GM23338 (cell line): ENCODE data around the gene MCM9. TPM values are rescaled to one million over a fixed set of nuclear protein-coding genes. Genes with fewer than 3 reads are reported as not detected.
A peak's percentile ranks its signal among the peaks of the same experiment; 100 is the strongest.

Source experiments
- ATAC-seq: fragments of 200-7000 bp; cut with Tn5 transposase; 3 replicates; pipeline ENCODE4 v1.9.1; 2020
- DNase-seq: peaks from one replicate; pipeline ENCODE4 v3.0.0-alpha.2; 2015; ENCODE audit warnings: low spot score
- H2AFZ ChIP-seq: fragments of 200-600 bp; sonication (generic); 2 replicates; pipeline ENCODE4 v1.8.0; 2016; ENCODE audit warnings: antibody characterized with exemption, mild to moderate bottlenecking, moderate library complexity
- H3F3A ChIP-seq: fragments of 200-600 bp; sonication (generic); replicated peaks from 2 replicates; pipeline ENCODE4 v1.8.0; 2017; ENCODE audit warnings: antibody characterized with exemption, mixed run types, low read depth
- H3K27ac ChIP-seq: fragments of 200-600 bp; sonication (generic); 2 replicates; pipeline ENCODE4 v1.6.1; 2016; ENCODE audit warnings: low read depth
- H3K27me3 ChIP-seq: fragments of 200-600 bp; sonication (generic); 2 replicates; pipeline ENCODE4 v1.8.0; 2016; ENCODE audit warnings: mild to moderate bottlenecking, mixed run types, moderate library complexity; ENCODE audit not compliant: insufficient read depth
- H3K36me3 ChIP-seq: fragments of 200-600 bp; sonication (generic); 2 replicates; pipeline ENCODE4 v1.8.0; 2016; ENCODE audit warnings: mild to moderate bottlenecking; ENCODE audit not compliant: insufficient read depth
- H3K4me1 ChIP-seq: fragments of 200-600 bp; sonication (generic); 2 replicates; pipeline ENCODE4 v1.8.0; 2016; ENCODE audit warnings: mild to moderate bottlenecking, moderate library complexity; ENCODE audit not compliant: insufficient read depth
- H3K4me2 ChIP-seq: fragments of 200-600 bp; sonication (generic); 2 replicates; pipeline ENCODE4 v1.7.1; 2017; ENCODE audit warnings: mixed run types
- H3K4me3 ChIP-seq: fragments of 200-600 bp; sonication (generic); 2 replicates; pipeline ENCODE4 v1.6.1; 2016; ENCODE audit warnings: mixed run types
- H3K79me2 ChIP-seq: fragments of 200-600 bp; sonication (generic); replicated peaks from 2 replicates; pipeline ENCODE4 v1.8.0; 2017; ENCODE audit warnings: mild to moderate bottlenecking; ENCODE audit not compliant: insufficient read depth
- H3K9me2 ChIP-seq: fragments of 200-600 bp; sonication (generic); 2 replicates; pipeline ENCODE4 v1.8.0; 2017; ENCODE audit not compliant: insufficient read depth
- H4K20me1 ChIP-seq: fragments of 200-600 bp; sonication (generic); replicated peaks from 2 replicates; pipeline ENCODE4 v1.8.0; 2017; ENCODE audit warnings: mild to moderate bottlenecking; ENCODE audit not compliant: insufficient read depth
- H3K27ac Mint-ChIP-seq: 2 replicates; pipeline ENCODE4 v1.8.0; 2020; ENCODE audit warnings: inconsistent platforms, mild to moderate bottlenecking, moderate library complexity, mixed read lengths
- H3K27me3 Mint-ChIP-seq: 3 replicates; pipeline ENCODE4 v1.8.0; 2022; ENCODE audit warnings: low read depth, mild to moderate bottlenecking, moderate library complexity, mixed read lengths, inconsistent platforms; ENCODE audit not compliant: insufficient read depth, poor library complexity
- H3K36me3 Mint-ChIP-seq: 3 replicates; pipeline ENCODE4 v1.8.0; 2021; ENCODE audit warnings: low read depth, mild to moderate bottlenecking, inconsistent platforms, moderate library complexity, mixed read lengths
- H3K4me1 Mint-ChIP-seq: 3 replicates; pipeline ENCODE4 v1.8.0; 2020; ENCODE audit warnings: mild to moderate bottlenecking, inconsistent platforms, mixed read lengths
- H3K4me3 Mint-ChIP-seq: 3 replicates; pipeline ENCODE4 v1.8.0; 2021; ENCODE audit warnings: moderate library complexity, mild to moderate bottlenecking, inconsistent platforms, mixed read lengths
- H3K9me3 Mint-ChIP-seq: 3 replicates; pipeline ENCODE4 v1.8.0; 2020; ENCODE audit warnings: moderate library complexity, mild to moderate bottlenecking, inconsistent platforms, mixed read lengths
- CREB1 ChIP-seq: fragments of 250-450 bp; sonication (Bioruptor Pico); IDR thresholded peaks from 2 replicates; pipeline ENCODE4 v1.5.0; 2020; ENCODE audit warnings: low read depth, mild to moderate bottlenecking, moderate library complexity
- CTCF ChIP-seq, 2 experiments: fragments of 200-600 bp in 1 of 2; sonication (generic) in 1 of 2; conservative IDR thresholded peaks; 2 replicates each; pipeline versions ENCODE4 v1.5.1 to v1.6.1; 2016 to 2017; ENCODE audit warnings: antibody characterized with exemption in 2 of 2, low read depth in 2 of 2, mild to moderate bottlenecking in 2 of 2, moderate library complexity in 1 of 2
- EZH2 ChIP-seq: fragments of 200-600 bp; sonication (generic); IDR thresholded peaks from one replicate; pipeline ENCODE4 v1.8.0; 2017; ENCODE audit warnings: antibody characterized with exemption, mild to moderate bottlenecking, low read depth; ENCODE audit not compliant: unreplicated experiment
- EZH2phosphoT487 ChIP-seq: fragments of 200-600 bp; sonication (generic); IDR thresholded peaks from one replicate; pipeline ENCODE4 v1.8.1; 2018; ENCODE audit warnings: antibody characterized with exemption; ENCODE audit not compliant: unreplicated experiment
- JUNB ChIP-seq: IDR thresholded peaks from one replicate; pipeline ENCODE4 v1.6.1; 2016; ENCODE audit warnings: antibody characterized with exemption; ENCODE audit not compliant: unreplicated experiment
- POLR2AphosphoS5 ChIP-seq: IDR thresholded peaks from 2 replicates; pipeline ENCODE4 v1.6.1; 2016; ENCODE audit warnings: antibody characterized with exemption, low read depth
- REST ChIP-seq: IDR thresholded peaks from one replicate; pipeline ENCODE4 v1.6.1; 2018; ENCODE audit warnings: antibody characterized with exemption; ENCODE audit not compliant: unreplicated experiment
- STAT1 ChIP-seq: IDR thresholded peaks from one replicate; pipeline ENCODE4 v1.6.1; 2016; ENCODE audit warnings: antibody characterized with exemption; ENCODE audit not compliant: unreplicated experiment
- ZNF114 ChIP-seq: fragments of 250-450 bp; sonication (Bioruptor Pico); IDR thresholded peaks from 2 replicates; pipeline ENCODE4 v1.5.0; 2020; ENCODE audit warnings: mild to moderate bottlenecking, moderate library complexity
- ZNF331 ChIP-seq: fragments of 250-450 bp; sonication (Bioruptor Pico); IDR thresholded peaks from 2 replicates; pipeline ENCODE4 v1.5.0; 2020; ENCODE audit warnings: low read depth, mild to moderate bottlenecking, moderate library complexity
- polyA plus RNA-seq: library from polyadenylated mRNA; unstranded; fragments of >200 nt; fragmentation: Nextera tagmentation; extraction: Ambion mirVana; gene quantifications from 2 replicates; pipeline ENCODE4 v1.2.1, GENCODE V29; 2016
- total RNA-seq: library from RNA; depleted of rRNA; stranded (reverse); fragments of >200 nt; shearing (Covaris generic); gene quantifications from 2 replicates; pipeline ENCODE4 v1.2.3, GENCODE V29; 2014

MCM9 gene
- total and polyA plus RNA-seq, 2 experiments from 2014 or later: 14.9 to 16.6 TPM

GRCh38 chr6:118860880-118861279 is 74.1 kb downstream of the MCM9 start:
- H2AFZ ChIP-seq: no peak overlapping the region
- H3F3A ChIP-seq: no peaks in the 10 kb centered on the region
- no peaks in the 10 kb centered on the region for H4K20me1 ChIP-seq
- no peaks in the 10 kb centered on the region for H3K27me3 ChIP-seq
- Mint-ChIP-seq H3K36me3 (peaks cover 11% of the 10 kb centered on the region), H3K27me3 (no peaks in the 10 kb centered on the region), H3K4me3 (no peak overlapping the region), H3K27ac (no peak overlapping the region), H3K9me3 (peaks cover 16% of the 10 kb centered on the region), H3K4me1 (peaks cover 16% of the 10 kb centered on the region)
- TF ChIP-seq CTCF (conservative IDR thresholded peaks at IDR 0.05; ENCODE audit: low read depth in 2 of 2) (peak; percentile 9 to 41; a peak in 2 of 4 replicates), REST (no peak)
- no peak overlapping the region for H3K4me2 ChIP-seq
- ATAC-seq (peak; percentile 71), DNase-seq (no peak)
- H3K79me2 ChIP-seq: no peaks in the 10 kb centered on the region
- no peaks in the 10 kb centered on the region for H3K9me2 ChIP-seq
- peaks cover 11% of the 10 kb centered on the region; the same call in 1 of the 2 replicates for H3K4me1 ChIP-seq
- no peak overlapping the region for H3K4me3 ChIP-seq
- H3K27ac ChIP-seq: no peak overlapping the region
- H3K36me3 ChIP-seq: no peaks in the 10 kb centered on the region

GRCh38 chr6:118860363-118860762 is 74.6 kb downstream of the MCM9 start:
- H3K79me2 ChIP-seq: no peaks in the 10 kb centered on the region
- no peak overlapping the region for H3K4me2 ChIP-seq
- peaks cover 11% of the 10 kb centered on the region; the same call in 1 of the 2 replicates for H3K4me1 ChIP-seq
- H2AFZ ChIP-seq: no peak overlapping the region
- no peaks in the 10 kb centered on the region for H3K27me3 Mint-ChIP-seq
- H3K9me3 Mint-ChIP-seq: peaks cover 16% of the 10 kb centered on the region
- H3K4me3 Mint-ChIP-seq: no peak overlapping the region
- DNase-seq (no peak), ATAC-seq (no peak)
- no peak overlapping the region for H3K27ac ChIP-seq
- peaks cover 11% of the 10 kb centered on the region for H3K36me3 Mint-ChIP-seq
- no peaks in the 10 kb centered on the region for H3F3A ChIP-seq
- no peak overlapping the region for H3K4me3 ChIP-seq
- H3K27ac Mint-ChIP-seq: no peak overlapping the region
- no peaks in the 10 kb centered on the region for H3K36me3 ChIP-seq
- peaks cover 18% of the 10 kb centered on the region for H3K4me1 Mint-ChIP-seq
- no peaks in the 10 kb centered on the region for H4K20me1 ChIP-seq
- no peaks in the 10 kb centered on the region for H3K9me2 ChIP-seq
- no peaks in the 10 kb centered on the region for H3K27me3 ChIP-seq
- no peak for TF ChIP-seq REST
- no peak for TF ChIP-seq CTCF (conservative IDR thresholded peaks at IDR 0.05; ENCODE audit: low read depth in 2 of 2)
- TF ChIP-seq EZH2: no peak
- no peak for TF ChIP-seq EZH2phosphoT487
- TF ChIP-seq ZNF114 (CRISPR knock-in tag): no peak
- no peak for TF ChIP-seq STAT1
- no peak for TF ChIP-seq POLR2AphosphoS5
- TF ChIP-seq CREB1 (CRISPR knock-in tag): no peak
- no peak for TF ChIP-seq ZNF331 (CRISPR knock-in tag)
- TF ChIP-seq JUNB: no peak
